Hematopoietic multipotent progenitor cell (in vitro differentiated cells): ENCODE measurements around the gene PEX26. TPM values are rescaled to one million over a fixed set of nuclear protein-coding genes. Genes with fewer than 3 reads are reported as not detected.

Experiments used
- DNase-seq, 3 donors: peaks; one replicate each; pipeline ENCODE4 v3.0.0-alpha.2; 2011 to 2015; ENCODE audit warnings: low read depth in 2 of 3, low spot score in 2 of 3
- small RNA-seq: library from RNA; depleted of rRNA; stranded (forward); fragments of <200 nt; gene quantifications from one replicate; pipeline ENCODE3, GENCODE V24; 2012
- total RNA-seq: library from RNA; depleted of rRNA; stranded (reverse); fragments of >200 nt; gene quantifications from one replicate; pipeline ENCODE4 v1.2.3, GENCODE V29; 2012

PEX26 gene
- total RNA-seq, 1 donor: 21.3 TPM

DNA sequence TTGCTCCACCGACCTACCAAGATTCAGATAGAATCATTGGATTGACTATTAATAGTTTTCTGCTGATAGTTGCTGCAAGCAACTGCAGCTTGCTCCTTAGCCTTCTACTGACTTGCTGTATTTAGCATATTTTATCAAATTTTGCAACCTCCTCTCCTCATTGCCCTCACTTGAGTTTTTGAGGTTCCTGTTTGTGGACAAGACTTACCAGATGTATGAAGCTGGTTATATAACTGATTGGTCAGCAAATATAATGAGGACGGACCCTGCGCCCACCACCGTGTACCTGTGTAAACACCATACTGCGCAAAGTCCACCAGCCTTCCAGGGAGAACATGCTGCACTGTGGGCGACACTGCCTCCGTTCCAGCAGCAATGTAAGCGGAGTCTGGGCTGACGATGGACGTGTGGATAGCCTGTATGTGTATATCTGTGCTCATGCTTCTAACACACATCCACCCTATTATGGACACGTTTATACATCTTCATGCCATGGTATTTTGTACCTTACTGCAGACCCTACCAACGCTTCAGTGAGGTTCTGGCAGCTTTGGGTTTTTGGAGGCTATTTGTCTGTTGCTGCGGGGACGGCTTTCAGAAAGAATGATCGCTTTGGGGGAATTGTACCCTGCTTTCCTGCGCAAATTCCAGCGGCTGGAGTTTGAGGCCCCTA is 70.6 kb downstream of the PEX26 start:
- no peak for DNase-seq

DNA sequence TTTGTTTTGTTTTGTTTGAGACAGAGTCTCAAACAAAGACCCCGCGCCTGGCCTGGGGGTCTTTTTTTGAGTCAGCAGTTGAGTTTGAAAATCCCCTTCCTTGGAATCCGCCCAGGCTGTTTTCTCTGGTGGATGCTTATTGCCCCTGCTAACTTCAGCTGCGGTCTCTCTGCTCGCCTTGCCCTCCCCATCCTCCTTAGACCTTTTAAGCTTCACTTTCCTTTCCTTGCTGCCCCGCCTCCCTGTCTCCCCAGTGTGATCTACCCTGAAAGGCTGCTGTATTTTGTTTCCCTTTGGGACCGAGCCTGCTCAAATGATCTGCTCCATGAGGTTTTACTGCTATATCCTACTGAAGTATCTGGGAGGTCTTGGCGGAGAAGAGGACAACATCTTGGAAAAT is 74.7 kb downstream of the PEX26 start:
- DNase-seq: no peak

DNA sequence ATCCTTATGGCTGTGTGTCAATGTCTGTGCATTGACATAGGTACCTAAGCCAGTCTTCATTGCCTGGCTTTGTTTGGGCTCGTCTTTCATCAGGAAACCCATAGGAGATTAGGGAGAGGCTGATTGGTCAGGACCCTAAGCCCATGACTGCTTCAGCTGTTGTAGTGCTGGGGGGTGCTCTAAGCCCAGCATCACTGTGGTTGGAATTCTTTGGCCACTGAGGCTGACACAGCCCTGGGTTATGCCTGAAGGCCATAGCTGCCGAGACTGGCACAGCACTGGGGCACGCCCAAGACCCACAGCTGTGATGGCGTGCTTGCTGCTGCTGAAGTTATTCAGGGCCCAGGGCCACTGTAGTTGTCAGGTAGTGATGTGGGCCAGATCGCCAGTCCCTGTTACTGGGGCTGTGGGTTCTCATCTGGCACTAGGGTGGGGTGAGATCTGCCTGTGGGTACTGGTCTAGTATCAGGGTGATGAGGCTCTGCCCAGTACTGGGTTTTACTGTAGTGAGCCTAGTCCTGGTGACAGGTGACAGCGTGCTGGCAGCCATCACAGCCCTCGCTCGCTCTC is 77.1 kb downstream of the PEX26 start:
- no peak for DNase-seq

Small RNA genes lying within 50 kb of the gene (small RNA-seq; reads per million reads assigned to genes)
- gene AC016027.5: not detected

Other genes starting within 250 kb of the PEX26 start
- gene MICAL3, start 53.4 kb upstream of the PEX26 start, total RNA-seq: 15.9 TPM
- 2.4 TPM for gene TUBA8, start 32.8 kb downstream of the PEX26 start, total RNA-seq
- 5.1 TPM for gene USP18, start 72.2 kb downstream of the PEX26 start, total RNA-seq